Lung (tissue), 12 donors: ENCODE data around the gene GABRQ. TPM values are rescaled to one million over a fixed set of nuclear protein-coding genes. Genes with fewer than 3 reads are reported as not detected.
A peak's percentile ranks its signal among the peaks of the same experiment; 100 is the strongest.

ENCODE experiments used
- ATAC-seq: fragments of 200-7000 bp; cut with Tn5 transposase; one replicate; pipeline ENCODE4 v1.9.1; 2020; ENCODE audit warnings: moderate number of reproducible peaks; ENCODE audit not compliant: insufficient read depth, low FRiP score
- DNase-seq, 3 donors: peaks; one replicate each; pipeline ENCODE4 v3.0.0-alpha.2; 2013 to 2017
- H3K27ac ChIP-seq, 2 donors: one replicate each; pipeline ENCODE4 v1.5.1; 2013; ENCODE audit warnings: mild to moderate bottlenecking in 2 of 2, moderate library complexity in 2 of 2, control low read depth in 1 of 2, inconsistent platforms in 1 of 2, low read depth in 1 of 2, low read length in 1 of 2
- H3K27me3 ChIP-seq, 3 donors: one replicate each; pipeline ENCODE4 v1.5.1; 2013; ENCODE audit warnings: low read length in 2 of 3; ENCODE audit not compliant: control insufficient read depth in 3 of 3, insufficient read depth in 3 of 3
- H3K36me3 ChIP-seq, 4 donors: one replicate each; pipeline ENCODE4 v1.5.1; 2013; ENCODE audit warnings: low read length in 4 of 4, mild to moderate bottlenecking in 1 of 4, moderate library complexity in 1 of 4; ENCODE audit not compliant: control insufficient read depth in 4 of 4, insufficient read depth in 4 of 4
- H3K4me1 ChIP-seq, 5 donors: one replicate each; pipeline ENCODE4 v1.5.1; 2013; ENCODE audit warnings: low read length in 5 of 5, mild to moderate bottlenecking in 2 of 5, moderate library complexity in 1 of 5; ENCODE audit not compliant: control insufficient read depth in 5 of 5, insufficient read depth in 5 of 5
- H3K4me3 ChIP-seq: one replicate; pipeline ENCODE4 v1.5.1; 2013; ENCODE audit warnings: mild to moderate bottlenecking, control low read depth, moderate library complexity
- H3K9ac ChIP-seq, 2 donors: one replicate each; pipeline ENCODE4 v1.5.1; 2013; ENCODE audit warnings: low read length in 2 of 2, control low read depth in 1 of 2; ENCODE audit not compliant: insufficient read depth in 1 of 2
- H3K9me3 ChIP-seq, 4 donors: one replicate each; pipeline ENCODE4 v1.5.1; 2013; ENCODE audit warnings: low read length in 3 of 4, mild to moderate bottlenecking in 1 of 4, moderate library complexity in 1 of 4; ENCODE audit not compliant: control insufficient read depth in 4 of 4, insufficient read depth in 3 of 4
- WGBS, 2 donors: extraction: QIAGEN DNeasy Blood & Tissue Kit; methylation state at CpG; one replicate each; pipeline ENCODE4 v1.1.7; 2013; 5-methylcytosine and 5-hydroxymethylcytosine counted together
- polyA plus RNA-seq, 2 donors: library from polyadenylated mRNA; stranded (reverse); fragments of 200-250 nt; gene quantifications; one replicate each; pipeline ENCODE4 v1.2.1, GENCODE V29; 2013
- total RNA-seq, 2 donors: library from RNA; depleted of rRNA in 1 of 2; stranded (reverse); fragments of >200 nt in 1 of 2; gene quantifications; one replicate each; pipeline ENCODE4 v1.2.1, GENCODE V29; 2014 to 2021
- TF ChIP-seq, protein P1 (sequence below): IDR thresholded peaks from 2 replicates; pipeline ENCODE4 v1.5.1; 2012; ENCODE audit warnings: mild to moderate bottlenecking; ENCODE audit errors: control extremely low read depth, extremely low read depth
- donor health status: control.
- donor health status: control.
- donor health status: Bipolar disorder and iron deficiency.
- donor health status: healthy.
- donor health status: DM: yes; HTN: yes; CAD: no.

The GABRQ gene
- total and polyA plus RNA-seq, 4 donors = 0.09 TPM; not detected in 3

DNA sequence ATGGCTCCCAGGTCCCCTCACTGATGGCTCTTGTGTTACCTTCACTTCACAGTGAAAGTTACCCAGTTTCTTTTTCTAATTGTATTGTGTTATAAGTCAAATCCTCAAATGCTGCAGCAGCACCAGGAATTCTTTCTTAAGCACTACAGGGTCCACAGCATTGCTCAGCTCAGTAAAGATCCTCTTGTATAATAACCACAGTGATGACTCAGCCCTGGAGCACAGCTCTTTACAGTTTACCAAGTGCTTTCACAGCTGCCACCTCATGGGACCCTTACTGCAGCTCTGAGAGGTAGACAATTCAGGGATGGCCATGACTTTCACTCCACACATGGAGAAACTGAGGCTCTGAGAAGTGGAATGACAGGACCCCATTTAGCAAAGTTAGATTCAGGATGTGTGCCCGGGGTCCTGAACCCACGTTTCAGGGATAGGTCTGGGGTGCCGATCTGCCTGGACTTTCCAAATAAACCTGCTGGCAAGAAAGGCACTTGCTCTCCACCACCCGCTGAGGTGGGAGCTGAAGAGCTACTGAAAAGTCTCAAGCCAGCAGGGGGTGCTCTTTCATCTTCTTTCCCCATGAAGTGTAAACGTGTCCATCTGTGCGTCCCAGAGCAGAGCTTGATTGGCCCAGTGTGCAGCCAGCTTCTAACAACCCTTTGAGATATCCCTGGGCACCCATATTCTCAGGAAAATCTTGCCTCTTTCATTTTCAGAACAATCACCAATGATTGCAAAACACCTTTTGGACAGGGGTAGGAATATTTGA, 35.7 kb upstream of the GABRQ start:
- DNase-seq (no peak), ATAC-seq (no peak)
- Histone ChIP-seq H3K4me3 (no peak overlapping the region), H3K27ac (no peak overlapping the region), H3K36me3 (no peaks in the 10 kb centered on the region), H3K4me1 (no peaks in the 10 kb centered on the region), H3K9me3 (peaks cover 0 to 2% (median 0%) of the 10 kb centered on the region in 4 donors), H3K27me3 (peaks cover 0 to 6% (median 0%) of the 10 kb centered on the region in 3 donors), H3K9ac (no peak overlapping the region)
- TF ChIP-seq, protein P1, sequence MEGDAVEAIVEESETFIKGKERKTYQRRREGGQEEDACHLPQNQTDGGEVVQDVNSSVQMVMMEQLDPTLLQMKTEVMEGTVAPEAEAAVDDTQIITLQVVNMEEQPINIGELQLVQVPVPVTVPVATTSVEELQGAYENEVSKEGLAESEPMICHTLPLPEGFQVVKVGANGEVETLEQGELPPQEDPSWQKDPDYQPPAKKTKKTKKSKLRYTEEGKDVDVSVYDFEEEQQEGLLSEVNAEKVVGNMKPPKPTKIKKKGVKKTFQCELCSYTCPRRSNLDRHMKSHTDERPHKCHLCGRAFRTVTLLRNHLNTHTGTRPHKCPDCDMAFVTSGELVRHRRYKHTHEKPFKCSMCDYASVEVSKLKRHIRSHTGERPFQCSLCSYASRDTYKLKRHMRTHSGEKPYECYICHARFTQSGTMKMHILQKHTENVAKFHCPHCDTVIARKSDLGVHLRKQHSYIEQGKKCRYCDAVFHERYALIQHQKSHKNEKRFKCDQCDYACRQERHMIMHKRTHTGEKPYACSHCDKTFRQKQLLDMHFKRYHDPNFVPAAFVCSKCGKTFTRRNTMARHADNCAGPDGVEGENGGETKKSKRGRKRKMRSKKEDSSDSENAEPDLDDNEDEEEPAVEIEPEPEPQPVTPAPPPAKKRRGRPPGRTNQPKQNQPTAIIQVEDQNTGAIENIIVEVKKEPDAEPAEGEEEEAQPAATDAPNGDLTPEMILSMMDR = no peak
- 37 to 64% methylated on average over 6 of the region's 6 CpGs for WGBS, 2 donors

DNA sequence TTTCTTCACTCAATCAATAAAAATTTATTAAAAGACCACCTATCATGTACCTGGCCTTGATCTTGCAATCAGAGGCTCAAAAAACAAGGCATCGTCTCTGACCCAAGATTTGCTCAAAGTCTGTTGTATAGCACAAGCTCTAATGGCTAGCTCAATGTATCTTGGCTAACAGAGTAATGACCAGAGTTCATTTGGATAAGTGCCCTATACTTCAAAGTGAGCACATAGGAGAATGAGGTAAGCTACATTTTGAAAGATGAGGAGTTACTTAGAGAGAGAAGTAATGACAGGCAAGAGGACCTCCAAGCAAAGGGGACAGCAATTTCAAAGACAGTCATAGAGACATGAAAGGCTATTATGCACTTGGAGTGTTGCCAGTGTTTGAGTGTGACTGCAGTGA, 22.9 kb upstream of the GABRQ start:
- ATAC-seq (no peak), DNase-seq (peak in 2 of 3 donors; percentile 42 to 58)
- H3K9ac ChIP-seq = no peak overlapping the region
- H3K9me3 ChIP-seq = no peaks in the 10 kb centered on the region
- no peaks in the 10 kb centered on the region for H3K4me1 ChIP-seq
- no peaks in the 10 kb centered on the region for H3K27me3 ChIP-seq
- TF ChIP-seq, protein P1 = no peak
- H3K36me3 ChIP-seq = no peaks in the 10 kb centered on the region
- H3K27ac ChIP-seq = no peak overlapping the region
- 51 to 94% methylated on average over 1 of the region's 1 CpG for WGBS, 2 donors
- H3K4me3 ChIP-seq = no peak overlapping the region

DNA sequence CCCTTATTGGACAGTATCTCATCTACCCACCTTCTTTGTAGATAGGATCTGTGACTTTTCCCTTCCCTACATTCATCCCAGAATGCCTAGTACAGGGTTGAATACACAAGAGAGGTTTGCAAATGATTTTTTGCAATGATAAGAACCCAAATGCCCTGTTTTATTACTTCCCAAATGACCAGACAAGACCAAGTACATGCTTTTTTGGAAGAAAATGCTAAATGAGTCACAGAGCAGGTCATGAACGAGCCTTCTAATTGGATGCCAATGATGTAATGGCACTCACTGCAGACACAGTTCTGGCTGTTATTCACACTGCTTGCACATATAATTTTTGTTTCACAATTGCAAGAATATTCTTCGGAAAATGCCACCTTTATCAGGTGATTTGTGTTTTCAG, 17.8 kb upstream of the GABRQ start:
- no peak overlapping the region for H3K9ac ChIP-seq
- ATAC-seq = no peak
- no peak for DNase-seq

More for the DNA sequence above, 17.8 kb upstream of the GABRQ start:
- WGBS, 2 donors = 50 to 67% methylated on average over 2 of the region's 2 CpGs
- TF ChIP-seq, protein P1 = no peak
- Histone ChIP-seq H3K9me3 (no peaks in the 10 kb centered on the region), H3K36me3 (no peaks in the 10 kb centered on the region), H3K27ac (no peak overlapping the region), H3K4me3 (no peak overlapping the region), H3K4me1 (no peaks in the 10 kb centered on the region), H3K27me3 (no peaks in the 10 kb centered on the region)
